NCI-H446 (cell line): ENCODE measurements around the gene RNASE1.

Source experiments
- DNase-seq, 2 experiments: peaks; one replicate each; lab custom pipeline; 2025; lab: John Stamatoyannopoulos, UW

Gene RNASE1

GRCh38 chr14:20807304-20808161 lies 4.9 kb upstream of the RNASE1 start:
- DNase-seq: no peak

GRCh38 chr14:20805485-20805884 lies 2.8 kb upstream of the RNASE1 start:
- DNase-seq: no peak

- no peak for DNase-seq
These were observed 579 bp upstream of the RNASE1 start for GRCh38 chr14:20803223-20803622.

- no peak for DNase-seq
These were observed 918 bp downstream of the RNASE1 start for GRCh38 chr14:20801726-20802125.

- no peak for DNase-seq
These were observed 2.6 kb downstream of the RNASE1 start for GRCh38 chr14:20799892-20800544.

- no peak for DNase-seq
These were observed 3.2 kb downstream of the RNASE1 start for GRCh38 chr14:20799456-20799891.

GRCh38 chr14:20798932-20799331 lies 3.7 kb downstream of the RNASE1 start:
- DNase-seq: no peak

- no peak for DNase-seq
These were observed 4.3 kb downstream of the RNASE1 start for GRCh38 chr14:20798318-20798717.

- DNase-seq: no peak
These were observed 5.5 kb downstream of the RNASE1 start for GRCh38 chr14:20797164-20797563.

GRCh38 chr14:20794644-20795369 lies 7.8 kb downstream of the RNASE1 start:
- DNase-seq: no peak

GRCh38 chr14:20792556-20792955 lies 10.1 kb downstream of the RNASE1 start:
- no peak for DNase-seq

GRCh38 chr14:20791597-20791996 lies 11.0 kb downstream of the RNASE1 start:
- DNase-seq: no peak

- no peak for DNase-seq
These were observed 11.5 kb downstream of the RNASE1 start for GRCh38 chr14:20791187-20791586.

- DNase-seq: no peak
These were observed 12.1 kb downstream of the RNASE1 start for GRCh38 chr14:20790464-20791116.

- DNase-seq: no peak
These were observed 13.3 kb downstream of the RNASE1 start for GRCh38 chr14:20789230-20789813.

- DNase-seq: no peak
These were observed 15.6 kb downstream of the RNASE1 start for GRCh38 chr14:20787025-20787424.

- DNase-seq: no peak
These were observed 20.3 kb downstream of the RNASE1 start for GRCh38 chr14:20782280-20782890.

- no peak for DNase-seq
These were observed 20.8 kb downstream of the RNASE1 start for GRCh38 chr14:20781803-20782202.

GRCh38 chr14:20775901-20776300 lies 26.7 kb downstream of the RNASE1 start:
- no peak for DNase-seq

- no peak for DNase-seq
These were observed 27.6 kb downstream of the RNASE1 start for GRCh38 chr14:20775043-20775442.

- no peak for DNase-seq
These were observed 28.3 kb downstream of the RNASE1 start for GRCh38 chr14:20774258-20774824.
